GM18873 (cell line): ENCODE data around the gene GDNF.
"Not testable (repeated sequence)": the region's sequence is repeated elsewhere in the genome, so short reads cannot be mapped to it uniquely, and the experiment has no call there.

Source experiments
- ATAC-seq: cut with Tn5 transposase; IDR thresholded peaks from one replicate; pipeline ENCODE4 v1.9.1; 2021; ENCODE audit warnings: mild to moderate bottlenecking, moderate library complexity, moderate number of reproducible peaks; ENCODE audit not compliant: unreplicated experiment, low FRiP score

GDNF gene

DNA sequence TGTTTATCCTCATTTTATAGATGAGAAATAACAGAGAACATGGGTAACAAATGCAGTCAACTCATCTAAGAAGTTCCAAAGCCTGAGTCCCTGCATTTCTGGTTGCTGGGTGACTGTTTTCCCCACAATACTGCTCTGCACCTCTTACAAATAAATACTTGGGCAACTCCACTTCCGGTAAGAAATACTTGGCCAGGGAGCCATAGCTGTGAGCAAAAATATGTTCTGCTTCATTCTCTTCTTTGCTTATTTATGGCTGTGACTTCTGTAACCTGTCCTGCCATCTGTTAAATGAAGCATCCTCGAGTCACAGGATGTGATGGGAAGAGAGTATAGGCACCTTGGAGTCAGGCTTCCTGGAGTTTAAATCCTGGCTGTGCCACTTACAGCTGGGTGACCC is 49.9 kb downstream of the GDNF start:
- ATAC-seq: no peak

DNA sequence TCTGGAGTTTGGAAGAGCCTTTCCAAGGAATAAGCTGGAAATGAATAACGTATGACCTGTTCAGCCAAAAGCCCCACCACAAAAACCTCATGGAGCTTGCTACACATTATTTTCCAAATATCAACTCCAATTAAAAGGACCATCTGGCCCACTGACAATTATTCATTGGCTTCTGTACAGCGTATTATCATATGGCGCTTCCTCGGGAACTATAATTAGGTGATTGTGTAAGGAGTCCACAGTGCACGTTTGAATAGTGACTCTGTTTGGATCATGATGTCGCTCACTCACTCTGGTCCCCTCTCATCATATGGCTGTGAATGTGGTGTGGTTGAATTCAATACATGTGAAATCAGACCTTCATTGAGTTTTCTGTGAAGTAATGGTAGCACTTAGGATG is 52.1 kb downstream of the GDNF start:
- ATAC-seq: no peak

DNA sequence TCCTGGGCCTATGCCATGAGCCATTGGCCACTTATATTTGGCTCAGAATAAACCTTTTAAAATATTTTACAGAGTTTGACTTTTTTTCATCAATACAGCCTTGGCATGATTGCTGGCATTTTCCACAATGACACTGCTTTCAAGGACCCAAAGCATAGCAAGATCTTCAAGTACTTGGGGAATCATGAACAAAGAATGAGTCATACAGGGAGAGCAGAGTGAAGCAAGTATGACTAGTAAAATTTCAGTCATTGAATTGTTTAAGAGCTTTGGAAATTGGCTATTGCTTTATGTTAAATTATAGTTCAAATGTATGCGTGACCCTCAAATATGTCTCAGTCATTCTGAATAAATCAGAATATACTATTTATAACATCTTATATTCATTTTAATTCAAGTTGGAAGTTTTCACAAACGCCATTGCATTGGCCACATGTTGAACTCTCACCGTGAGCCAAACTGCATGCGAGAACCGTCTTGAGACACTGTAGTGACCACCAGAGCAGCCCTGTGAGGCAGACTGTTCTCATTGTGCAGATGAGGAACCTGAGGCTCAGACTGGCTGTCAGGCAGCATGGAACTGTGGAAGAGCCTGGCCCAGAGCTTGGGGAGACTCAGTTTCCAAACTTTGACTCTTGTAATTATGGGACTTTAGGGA is 52.9 kb downstream of the GDNF start:
- ATAC-seq: no peak

DNA sequence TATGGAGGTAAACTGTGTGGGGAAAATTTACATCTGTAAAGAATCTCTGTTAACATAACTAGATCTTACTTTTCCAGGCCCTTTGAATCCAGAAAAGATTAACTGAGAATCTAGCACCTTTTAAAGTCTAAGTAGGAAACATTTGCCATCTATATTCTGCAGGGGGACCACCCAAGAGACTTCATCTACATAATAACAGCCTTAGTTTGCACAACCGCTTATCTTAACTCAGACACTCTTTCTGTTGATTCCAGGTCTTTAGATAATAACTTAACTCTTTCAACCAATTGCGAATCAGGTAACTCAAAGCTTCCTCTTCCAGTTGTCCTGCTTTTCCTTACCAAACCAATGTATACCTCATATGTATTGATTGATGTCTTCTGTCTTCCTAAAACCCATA is 53.4 kb downstream of the GDNF start:
- no peak for ATAC-seq

DNA sequence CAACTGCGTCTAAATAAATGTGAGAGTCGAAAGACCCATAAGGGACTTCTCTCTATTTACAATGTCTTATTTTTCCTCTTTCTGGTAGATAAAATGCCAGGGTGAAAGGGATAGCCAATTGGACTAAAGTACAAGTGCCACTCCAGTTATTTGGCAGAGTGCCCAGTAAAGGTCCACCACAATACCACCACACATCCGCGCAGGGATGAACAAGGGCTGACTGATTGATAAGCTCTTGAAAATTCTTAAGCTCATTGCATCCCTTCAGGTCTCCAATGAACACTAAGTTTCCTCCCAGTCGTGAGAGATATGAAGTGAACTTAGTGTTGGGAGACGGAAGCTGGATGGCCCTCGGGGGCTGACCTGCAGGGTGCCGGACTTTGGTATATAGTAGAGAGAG is 58.4 kb downstream of the GDNF start:
- ATAC-seq: not testable (repeated sequence)

DNA sequence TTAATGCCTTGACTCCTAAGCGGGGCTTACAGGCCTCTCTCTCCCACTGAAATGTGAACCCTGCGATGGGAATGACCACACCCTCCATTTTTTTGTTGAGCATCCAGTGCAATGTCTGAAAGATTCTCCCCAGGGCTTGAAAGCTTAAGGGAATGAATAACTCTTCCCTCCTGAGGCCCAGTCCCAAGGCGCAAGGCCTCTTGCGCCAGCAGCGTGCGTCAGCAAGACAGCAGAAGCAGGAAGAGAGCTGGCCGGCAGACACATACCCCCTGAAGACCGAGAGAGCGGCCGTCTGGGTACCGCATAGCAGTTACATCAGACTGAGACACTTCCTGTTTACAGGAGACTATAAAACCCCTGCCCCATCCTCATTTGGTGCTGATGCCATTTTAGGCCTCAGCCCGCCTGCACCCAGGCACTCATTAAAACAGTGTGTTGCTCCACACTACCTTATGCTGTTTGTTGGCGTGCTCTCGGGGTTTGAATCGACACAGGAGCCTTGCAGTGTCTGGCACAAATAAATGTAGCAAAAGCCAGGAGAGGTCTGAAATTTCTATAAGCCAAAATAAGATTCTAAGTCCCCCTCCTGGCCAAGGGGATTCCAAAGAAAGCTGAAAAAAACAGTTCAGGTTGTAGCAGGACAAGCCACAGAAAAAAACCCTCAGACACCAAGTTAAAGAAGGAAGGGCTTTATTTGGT is 62.3 kb downstream of the GDNF start:
- no peak for ATAC-seq

DNA sequence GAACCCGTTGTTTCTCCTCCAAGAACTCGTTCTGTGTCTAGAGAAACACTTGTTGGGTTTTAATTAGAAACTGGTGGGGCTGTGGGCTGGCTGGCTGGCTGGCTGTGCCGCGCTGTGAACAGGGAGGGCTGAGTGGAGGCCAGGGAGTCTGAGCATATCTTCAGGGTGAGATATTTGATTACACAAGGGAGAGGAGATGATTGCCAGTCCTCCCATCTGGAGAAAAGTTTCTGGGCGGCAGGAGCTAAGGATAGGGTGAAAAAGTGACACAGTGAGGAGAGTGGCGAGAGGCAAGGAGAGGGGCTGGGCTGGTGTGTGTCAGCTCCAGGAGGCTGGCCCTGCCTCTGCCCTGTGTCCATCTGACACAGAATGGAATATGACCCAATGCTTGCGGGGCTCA is 63.0 kb downstream of the GDNF start:
- ATAC-seq: no peak

DNA sequence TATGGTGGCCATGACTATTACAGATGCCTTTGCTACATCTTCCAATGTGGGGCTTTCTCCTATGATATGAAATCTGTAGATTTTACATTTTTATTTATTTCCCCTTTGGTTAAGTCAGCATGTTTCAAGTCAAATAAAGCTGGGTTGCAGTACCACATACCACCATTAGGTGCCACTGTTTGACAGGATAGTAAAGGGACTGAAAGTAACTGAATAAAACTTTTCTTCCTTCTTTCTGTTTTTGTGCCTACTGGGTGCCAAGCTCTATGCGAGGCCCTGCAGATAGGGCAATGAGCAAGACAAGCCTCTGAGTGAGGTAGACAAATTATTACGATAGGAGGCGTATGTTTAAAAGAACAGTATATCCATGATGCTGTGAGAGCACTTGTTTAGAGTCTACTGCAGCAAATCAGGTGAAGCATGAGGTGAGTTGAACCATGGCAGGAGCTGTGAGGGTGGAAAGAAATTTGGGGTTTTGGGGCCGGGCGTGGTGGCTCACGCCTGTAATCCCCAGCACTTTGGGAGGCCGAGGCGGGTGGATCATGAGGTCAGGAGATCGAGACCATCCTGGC is 64.8 kb downstream of the GDNF start:
- no peak for ATAC-seq

DNA sequence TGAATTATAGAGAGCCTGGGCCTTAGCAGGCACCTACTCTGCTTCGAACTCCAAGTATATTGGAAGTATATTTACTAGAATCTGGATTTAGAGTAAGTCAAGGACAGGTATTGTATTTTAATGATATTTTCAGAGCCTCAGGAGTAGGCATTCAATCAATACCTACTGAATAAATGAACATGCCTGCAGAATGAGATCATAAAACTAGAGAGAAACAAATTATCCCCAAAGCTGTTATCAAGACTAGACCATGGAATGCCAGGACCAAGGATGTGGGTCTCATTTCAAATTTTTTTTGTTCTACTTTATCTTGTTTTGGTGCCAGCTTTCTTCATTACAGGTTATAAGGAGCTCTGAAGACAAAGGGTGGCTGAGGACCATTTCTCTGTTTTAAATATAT is 66.0 kb downstream of the GDNF start:
- ATAC-seq: no peak

DNA sequence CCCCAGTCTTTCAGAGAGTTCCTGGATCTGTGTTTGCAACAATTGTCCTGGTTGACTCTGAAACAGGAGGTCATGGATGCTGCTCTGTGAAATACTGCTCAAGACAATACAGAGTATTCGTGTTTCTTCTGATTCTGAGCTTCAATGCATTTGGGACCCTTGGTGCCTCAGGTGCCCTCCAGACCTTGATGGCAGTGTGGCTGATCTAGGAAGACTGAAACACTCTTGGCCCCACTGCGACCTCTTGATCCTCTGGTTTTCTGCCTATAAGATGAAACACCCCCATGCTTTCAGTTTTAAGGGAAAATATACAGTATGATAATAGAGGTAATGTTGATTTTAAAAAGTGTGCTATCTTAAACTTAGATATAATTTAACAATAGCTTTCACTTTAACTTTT is 67.6 kb downstream of the GDNF start:
- no peak for ATAC-seq

DNA sequence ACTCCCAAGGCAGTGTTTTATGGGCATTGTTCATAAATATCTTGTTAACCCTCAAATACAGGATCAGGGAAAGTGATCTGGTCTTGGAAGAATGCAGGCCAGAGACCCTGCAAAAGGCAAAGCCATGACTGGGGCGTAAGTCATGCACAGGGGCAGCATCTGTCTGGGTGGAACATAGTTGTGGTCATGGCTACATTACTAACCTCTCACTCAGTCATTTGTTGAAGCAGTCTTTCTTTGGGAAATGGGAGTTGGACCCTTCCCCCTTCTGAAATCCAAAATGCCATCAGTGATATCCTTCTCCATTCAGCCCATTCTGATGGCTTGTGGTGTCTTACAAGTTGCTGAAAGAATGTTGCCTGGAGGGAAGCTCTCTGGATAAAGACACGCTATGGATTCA is 68.1 kb downstream of the GDNF start:
- ATAC-seq: no peak

DNA sequence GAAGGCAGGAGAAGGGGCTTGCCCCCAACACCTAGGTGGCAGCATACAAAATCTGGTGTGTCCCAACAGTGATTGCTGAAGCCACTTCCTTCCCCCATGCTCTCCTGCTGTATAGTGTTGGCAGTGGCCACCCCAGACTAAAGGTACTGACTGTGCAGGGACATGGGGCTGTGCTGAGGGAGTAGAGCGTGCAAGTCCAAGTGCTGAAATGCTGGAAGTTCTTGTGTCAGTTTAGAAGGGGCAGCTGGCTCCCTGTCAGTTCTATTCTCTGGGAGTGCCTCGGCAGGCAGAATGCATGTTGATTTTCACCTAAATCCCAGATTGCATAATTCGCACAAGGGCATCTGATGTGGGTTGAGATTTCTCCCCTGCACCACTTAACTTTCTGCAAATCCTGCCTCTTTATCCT is 68.6 kb downstream of the GDNF start:
- ATAC-seq: no peak

DNA sequence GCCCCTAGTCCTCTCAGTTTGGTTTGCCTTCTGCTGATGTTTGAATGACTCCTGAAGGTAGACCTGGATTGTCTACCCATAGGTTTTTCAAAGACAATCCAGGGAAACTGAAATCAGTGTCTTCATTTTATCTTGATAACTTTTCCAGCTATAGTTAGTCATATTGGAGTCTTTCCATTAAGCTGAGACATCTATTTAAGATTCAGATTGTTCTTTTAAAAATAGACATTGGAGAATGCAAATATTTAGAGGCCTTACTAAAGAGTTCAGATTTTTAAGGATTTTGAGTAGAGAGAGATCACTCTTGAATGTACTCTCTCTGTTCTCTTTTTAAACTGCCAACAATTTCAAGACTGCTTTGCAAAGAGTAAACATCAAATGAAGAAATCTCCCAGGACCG is 69.1 kb downstream of the GDNF start:
- no peak for ATAC-seq

DNA sequence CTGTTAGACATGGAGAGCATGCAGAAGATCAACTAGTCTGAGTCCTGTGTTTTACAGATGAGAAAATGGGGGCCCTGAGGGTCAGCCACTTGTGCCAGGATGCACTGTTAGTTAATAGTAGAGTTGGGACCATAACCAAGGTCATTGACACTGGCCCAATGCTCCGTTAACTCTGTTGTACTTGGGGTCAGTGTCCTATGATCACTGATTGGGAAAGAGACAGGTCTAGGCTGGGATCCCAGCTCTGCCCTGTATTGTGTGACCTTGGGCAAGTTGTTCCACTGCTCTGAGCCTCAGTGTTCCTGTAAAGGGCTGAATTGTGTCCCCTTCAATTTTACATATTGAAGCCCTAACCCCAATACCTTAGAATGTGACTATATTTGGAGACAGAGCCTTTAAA is 70.0 kb downstream of the GDNF start:
- ATAC-seq: no peak

DNA sequence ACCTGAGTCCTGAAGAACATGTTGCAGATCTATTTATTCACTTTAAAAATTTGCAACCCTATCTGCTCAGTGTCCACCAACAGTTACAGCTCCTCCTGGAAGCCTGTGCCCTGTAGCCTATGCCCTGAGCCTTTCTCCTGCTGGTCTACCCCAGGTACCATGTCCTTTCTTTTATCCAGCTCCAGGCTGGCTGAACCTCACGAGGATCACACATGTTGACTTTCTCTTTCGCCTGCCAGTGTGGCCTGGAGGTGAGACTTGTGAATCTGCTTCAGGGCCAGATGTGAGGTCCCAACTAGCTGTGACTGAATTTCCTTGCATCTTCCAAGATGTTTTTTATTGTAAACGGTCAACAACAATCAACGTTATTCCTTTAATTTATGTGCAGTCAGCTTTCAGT is 70.7 kb downstream of the GDNF start:
- ATAC-seq: no peak

DNA sequence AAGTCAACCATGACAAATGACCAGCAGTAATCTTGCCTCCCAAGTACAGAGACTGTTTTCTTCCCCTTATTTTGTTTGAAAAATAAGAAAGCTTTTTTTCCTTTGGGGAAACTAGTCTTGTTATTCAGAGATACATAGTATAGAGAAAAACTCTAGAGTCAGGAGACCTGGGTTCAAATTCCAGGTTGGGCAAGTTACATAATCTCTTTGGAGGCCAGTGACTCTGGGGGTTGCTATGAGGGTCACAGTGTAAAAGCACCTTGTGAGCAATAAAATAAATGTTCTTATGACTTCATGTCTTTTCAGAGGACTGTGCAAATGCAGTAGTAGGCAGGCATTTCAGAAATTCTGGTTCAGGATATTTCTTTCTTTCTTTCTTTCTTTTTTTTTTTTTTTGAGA is 71.5 kb downstream of the GDNF start:
- no peak for ATAC-seq

DNA sequence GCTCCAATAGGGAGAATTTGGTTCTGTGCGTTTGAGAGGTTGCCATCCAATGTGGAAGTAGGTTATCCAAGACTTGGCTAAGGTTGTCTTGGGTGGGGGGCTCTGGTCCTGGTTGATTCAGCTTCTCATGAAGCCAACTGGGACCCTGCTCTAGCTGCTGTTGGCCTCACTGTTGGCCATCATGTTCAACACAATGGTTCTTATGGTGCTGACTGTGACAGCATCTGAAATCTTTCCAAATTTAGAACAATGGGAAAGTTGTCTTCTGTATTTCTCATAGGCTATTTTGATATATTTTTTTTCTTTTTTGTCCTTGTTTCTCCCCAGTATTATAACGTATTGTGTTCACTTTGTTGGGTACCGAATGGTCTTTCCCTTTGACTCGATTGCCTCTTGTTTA is 71.9 kb downstream of the GDNF start:
- ATAC-seq: no peak

DNA sequence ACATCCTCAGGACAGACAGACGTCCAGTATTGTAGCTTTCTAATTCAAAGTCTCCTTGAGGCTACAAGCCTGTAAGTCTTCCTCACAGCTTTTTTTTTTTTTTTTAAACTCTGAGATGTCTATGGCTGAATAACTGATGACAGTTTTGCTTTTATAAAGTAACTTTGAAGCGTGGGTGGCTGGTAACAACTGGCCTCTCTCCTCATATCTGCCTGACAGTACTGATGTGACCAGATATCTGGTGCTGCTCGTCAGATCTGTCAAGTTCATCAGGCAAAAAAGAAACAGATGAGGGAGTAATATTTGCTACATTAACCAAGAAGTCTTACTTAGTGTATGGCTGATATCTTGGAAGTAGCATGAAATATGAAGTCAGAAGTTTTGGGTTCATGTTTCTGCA is 72.6 kb downstream of the GDNF start:
- ATAC-seq: no peak
